ENCODE results near the gene MAP7D2. TPM values are rescaled to one million over a fixed set of nuclear protein-coding genes. Genes with fewer than 3 reads are reported as not detected.

MAP7D2 gene
- total and polyA plus RNA-seq, 7 donors: 0.07 to 1.2 (median 0.46) TPM; not detected in 1

GRCh38 chrX:20147561-20147960, 30.9 kb upstream of the MAP7D2 start:
- Histone ChIP-seq H3K4me1 (no peaks in the 10 kb centered on the region), H3K9me3 (no peaks in the 10 kb centered on the region), H3K27ac (no peak overlapping the region), H3K27me3 (ENCODE audit: insufficient read depth in 3 of 3, low read length in 2 of 3) (peaks cover 0 to 11% (median 0%) of the 10 kb centered on the region in 3 donors), H3K36me3 (ENCODE audit: insufficient read depth in 1 of 2, low read depth in 1 of 2) (peaks cover 0 to 15% of the 10 kb centered on the region in 2 donors), H3K4me3 (no peak overlapping the region)
- intact Hi-C loops (cut with DNase I): no loop called here
- DNase-seq (no peak), ATAC-seq (no peak)
- WGBS, 3 donors: 81 to 93% (median 88%) methylated on average over 1 of the region's 1 CpG
- TF ChIP-seq CTCF (IDR thresholded peaks at IDR 0.05): no peak

- Histone ChIP-seq H3K4me3 (no peak overlapping the region), H3K27me3 (ENCODE audit: insufficient read depth in 3 of 3, low read length in 2 of 3) (peaks cover 0 to 11% (median 0%) of the 10 kb centered on the region in 3 donors), H3K9me3 (no peaks in the 10 kb centered on the region), H3K36me3 (ENCODE audit: insufficient read depth in 1 of 2, low read depth in 1 of 2) (peaks cover 0 to 7% of the 10 kb centered on the region in 2 donors), H3K27ac (no peak overlapping the region), H3K4me1 (peaks cover 12% of the 10 kb centered on the region)
- DNase-seq (no peak), ATAC-seq (no peak)
- TF ChIP-seq CTCF (IDR thresholded peaks at IDR 0.05): no peak
- intact Hi-C loops (cut with DNase I): no loop called here
- 83 to 88% (median 85%) methylated on average over 3 of the region's 3 CpGs for WGBS, 3 donors
These were observed 27.8 kb upstream of the MAP7D2 start for GRCh38 chrX:20144491-20144890.

- no peak for ATAC-seq
- 64 to 74% (median 69%) methylated on average over 2 of the region's 2 CpGs for WGBS, 3 donors
- TF ChIP-seq CTCF (IDR thresholded peaks at IDR 0.05): no peak
- Histone ChIP-seq H3K27me3 (ENCODE audit: insufficient read depth in 3 of 3, low read length in 2 of 3) (peaks cover 0 to 8% (median 0%) of the 10 kb centered on the region in 3 donors), H3K27ac (no peak overlapping the region), H3K4me1 (peaks cover 19% of the 10 kb centered on the region), H3K4me3 (no peak overlapping the region), H3K9me3 (no peaks in the 10 kb centered on the region), H3K36me3 (ENCODE audit: insufficient read depth in 1 of 2, low read depth in 1 of 2) (peaks cover 0 to 16% of the 10 kb centered on the region in 2 donors)
- intact Hi-C loops (cut with DNase I): no loop called here
- no peak for DNase-seq
These were observed 26.9 kb upstream of the MAP7D2 start for GRCh38 chrX:20143561-20143960.

GRCh38 chrX:20143111-20143510, 26.4 kb upstream of the MAP7D2 start:
- intact Hi-C loops (cut with DNase I): no loop called here
- 54 to 67% (median 65%) methylated on average over 6 of the region's 6 CpGs for WGBS, 3 donors
- Histone ChIP-seq H3K9me3 (no peaks in the 10 kb centered on the region), H3K27me3 (ENCODE audit: insufficient read depth in 3 of 3, low read length in 2 of 3) (peaks cover 0 to 3% (median 0%) of the 10 kb centered on the region in 3 donors), H3K4me1 (peaks cover 19% of the 10 kb centered on the region), H3K36me3 (ENCODE audit: insufficient read depth in 1 of 2, low read depth in 1 of 2) (peaks cover 0 to 21% of the 10 kb centered on the region in 2 donors), H3K4me3 (no peak overlapping the region), H3K27ac (peak overlapping the region; percentile 93)
- TF ChIP-seq CTCF (IDR thresholded peaks at IDR 0.05): no peak
- DNase-seq (no peak), ATAC-seq (no peak)
